K562 (cell line): ENCODE measurements around the gene SYPL2. TPM values are rescaled to one million over a fixed set of nuclear protein-coding genes. Genes with fewer than 3 reads are reported as not detected.
A peak's percentile ranks its signal among the peaks of the same experiment; 100 is the strongest.

Source experiments
- BRD9 ChIP-seq: fragments of 450-650 bp; IDR thresholded peaks from 2 replicates; pipeline ENCODE4 v1.6.1; 2018; ENCODE audit warnings: low read depth; ENCODE audit not compliant: partially characterized antibody
- CBX3 ChIP-seq, 2 experiments: IDR thresholded peaks; 1 replicate in 1 of 2; 2 replicates in 1 of 2; pipeline ENCODE4 v1.6.1; 2012; ENCODE audit warnings: inconsistent platforms in 2 of 2, low read length in 2 of 2, borderline replicate concordance in 1 of 2, control low read depth in 1 of 2
- CBX8 ChIP-seq: fragments of 200-600 bp; sonication (generic); IDR thresholded peaks from 2 replicates; pipeline ENCODE4 v1.6.1; 2012; ENCODE audit warnings: borderline replicate concordance, mixed run types, low read depth, mild to moderate bottlenecking, moderate library complexity, mixed read lengths, low read length, control low read depth, inconsistent platforms; ENCODE audit not compliant: poor library complexity, severe bottlenecking; ENCODE audit errors: extremely low read depth
- DDX20 ChIP-seq: fragments of 450-650 bp; IDR thresholded peaks from 2 replicates; pipeline ENCODE4 v1.6.1; 2016; ENCODE audit warnings: missing genetic modification characterization, low read depth, mild to moderate bottlenecking, missing compliant biosample characterization, moderate library complexity
- E4F1 ChIP-seq: fragments of 250-450 bp; sonication (Bioruptor Pico); IDR thresholded peaks from 2 replicates; pipeline ENCODE4 v1.5.0; 2021; ENCODE audit warnings: mild to moderate bottlenecking, borderline replicate concordance
- ELF4 ChIP-seq: fragments of 450-650 bp; formaldehyde crosslinking; IDR thresholded peaks from 2 replicates; pipeline ENCODE4 v1.4.0; 2022; ENCODE audit warnings: missing genetic modification characterization
- FOS ChIP-seq: IDR thresholded peaks from 3 replicates; pipeline ENCODE4 v1.6.1; 2011; ENCODE audit not compliant: insufficient read length; ENCODE audit errors: extremely low read depth
- HMG20A ChIP-seq: fragments of 450-650 bp; formaldehyde crosslinking; conservative IDR thresholded peaks from 2 replicates; pipeline ENCODE4 v1.4.0; 2020; ENCODE audit warnings: mild to moderate bottlenecking, mixed read lengths
- JUNB ChIP-seq: fragments of 450-650 bp; formaldehyde crosslinking; conservative IDR thresholded peaks from 2 replicates; pipeline ENCODE4 v1.4.0; 2020; ENCODE audit warnings: mild to moderate bottlenecking
- KDM5B ChIP-seq: fragments of 200-600 bp; sonication (generic); IDR thresholded peaks from 2 replicates; pipeline ENCODE4 v1.6.1; 2012; ENCODE audit warnings: low read depth, mild to moderate bottlenecking, moderate library complexity, low read length, control low read depth, inconsistent platforms; ENCODE audit not compliant: insufficient replicate concordance
- MCM7 ChIP-seq, 2 experiments: fragments of 450-650 bp; IDR thresholded peaks; 2 replicates each; pipeline ENCODE4 v1.6.1; 2016 to 2018
- RREB1 ChIP-seq: fragments of 250-450 bp; sonication (Bioruptor Pico); IDR thresholded peaks from 2 replicates; pipeline ENCODE4 v1.4.0; 2020
- SMAD3 ChIP-seq: fragments of 450-650 bp; formaldehyde crosslinking; conservative IDR thresholded peaks from 2 replicates; pipeline ENCODE4 v1.4.0; 2020; ENCODE audit warnings: mild to moderate bottlenecking
- SOX6 ChIP-seq: fragments of 450-650 bp; IDR thresholded peaks from 2 replicates; pipeline ENCODE4 v1.6.1; 2014; ENCODE audit warnings: mild to moderate bottlenecking
- TBP ChIP-seq: optimal IDR thresholded peaks from 2 replicates; pipeline ENCODE3; 2011; ENCODE audit warnings: low read depth, low read length, improper control_type of control experiment
- TFAP4 ChIP-seq: sonication (generic); formaldehyde crosslinking; IDR thresholded peaks from 2 replicates; pipeline ENCODE4 v1.8.0; 2022; ENCODE audit warnings: missing genetic modification reagents, mild to moderate bottlenecking, moderate library complexity, borderline replicate concordance
- XRCC3 ChIP-seq: fragments of 450-650 bp; IDR thresholded peaks from 2 replicates; pipeline ENCODE4 v1.6.1; 2017; ENCODE audit warnings: mild to moderate bottlenecking, moderate library complexity
- ZFP30 ChIP-seq: fragments of 250-450 bp; sonication (Bioruptor Pico); IDR thresholded peaks from 2 replicates; pipeline ENCODE4 v1.8.0; 2022; ENCODE audit warnings: moderate library complexity, mild to moderate bottlenecking, inconsistent platforms, borderline replicate concordance
- ZNF384 ChIP-seq: IDR thresholded peaks from 2 replicates; pipeline ENCODE4 v1.6.1; 2012; ENCODE audit warnings: low read depth, low read length, improper control_type of control experiment
- polyA plus RNA-seq, 8 experiments: library from polyadenylated mRNA; depleted of rRNA in 4 of 8; stranded (reverse) in 5 of 8; unstranded in 3 of 8; fragments of >200 nt; fragmentation: Nextera tagmentation in 2 of 8; fragmentation: Illumina TruSeq in 1 of 8; extraction: Ambion mirVana in 2 of 8; extraction: Trizol in 1 of 8; gene quantifications; 2 replicates each; pipeline versions ENCODE4 v1.2.1 to v1.2.3, GENCODE V29; 2011 to 2014; ENCODE audit warnings: inconsistent platforms in 1 of 8, missing spikeins in 1 of 8
- total RNA-seq, 7 experiments: library from RNA; depleted of rRNA in 6 of 7; stranded (reverse); fragments of >200 nt in 6 of 7; fragmentation: Illumina TruSeq in 2 of 7; extraction: Trizol in 2 of 7; gene quantifications; 2 replicates each; pipeline versions ENCODE4 v1.2.1 to v1.2.3, GENCODE V29; 2011 to 2021; ENCODE audit warnings: low replicate concordance in 1 of 7

SYPL2 gene
- total and polyA plus RNA-seq, 9 of the 15 experiments (the other 6 are each of a cell fraction or from before 2014, with no cell fraction given): 0.03 to 0.20 (median 0.07) TPM; not detected in 2

GRCh38 chr1:109483672-109484518 lies 17.5 kb downstream of the SYPL2 start, which contains the start of gene ATXN7L2 (continued):
- TF ChIP-seq CBX8 (no peak), BRD9 (peak; percentile 78), RREB1 (CRISPR knock-in tag) (no peak), ZFP30 (CRISPR knock-in tag) (no peak), MCM7 (IDR thresholded peaks at IDR 0.05) (no peak), ELF4 (CRISPR knock-in tag) (peak; percentile 90), SOX6 (peak; percentile 50), JUNB (CRISPR knock-in tag) (no peak), FOS (no peak), ZNF384 (no peak), E4F1 (CRISPR knock-in tag) (no peak), XRCC3 (no peak), CBX3 (IDR thresholded peaks at IDR 0.05; ENCODE audit: borderline replicate concordance in 1 of 2, low read length in 2 of 2) (peak in 1 of 2 experiments; percentile 59; a peak in 2 of 3 replicates), HMG20A (CRISPR knock-in tag) (no peak), DDX20 (tag) (no peak), KDM5B (peak; percentile 89), SMAD3 (peak; percentile 62; the same call in 1 of the 2 replicates), TBP (peak; percentile 98), TFAP4 (CRISPR knock-in tag) (peak; percentile 70)
